Measurements from ENCODE around the gene SH3RF2. TPM values are rescaled to one million over a fixed set of nuclear protein-coding genes. Genes with fewer than 3 reads are reported as not detected.

Gene SH3RF2
- total and polyA plus RNA-seq, 7 experiments from 2014 or later = 0.22 to 0.61 TPM; not detected in 5

GRCh38 chr5:146000072-146000471, 63.7 kb downstream of the SH3RF2 start:
- POLR2A ChIA-PET = no interaction called here
- CTCF ChIA-PET = no interaction called here
- Mint-ChIP-seq H3K36me3 (no peaks in the 10 kb centered on the region), H3K9me3 (peaks cover 0 to 5% (median 0%) of the 10 kb centered on the region in 11 donors), H3K4me1 (no peaks in the 10 kb centered on the region), H3K27ac (no peak overlapping the region), H3K27me3 (peaks cover 0 to 14% (median 5%) of the 10 kb centered on the region in 5 donors), H3K4me3 (no peak overlapping the region)
- Histone ChIP-seq H3K9me3 (ENCODE audit: control insufficient read depth in 2 of 3, low read length in 3 of 3) (no peaks in the 10 kb centered on the region), H3K4me3 (ENCODE audit: low read length) (no peak overlapping the region), H3K27me3 (ENCODE audit: control insufficient read depth in 2 of 2, insufficient read depth in 2 of 2, low read length in 2 of 2) (no peaks in the 10 kb centered on the region), H3K36me3 (ENCODE audit: control insufficient read depth in 2 of 3, insufficient read depth in 3 of 3, low read length in 3 of 3) (no peaks in the 10 kb centered on the region), H3K27ac (ENCODE audit: low read depth, low read length) (no peak overlapping the region), H3K4me1 (ENCODE audit: control insufficient read depth in 2 of 2, insufficient read depth in 2 of 2, low read length in 2 of 2) (no peaks in the 10 kb centered on the region)
- ATAC-seq (no peak), DNase-seq (no peak)
- intact Hi-C loops (cut with micrococcal nuclease) = no loop called here

GRCh38 chr5:146001544-146002190, 65.3 kb downstream of the SH3RF2 start:
- Mint-ChIP-seq H3K27me3 (peaks cover 7 to 16% (median 12%) of the 10 kb centered on the region in 5 donors), H3K4me3 (no peak overlapping the region), H3K4me1 (no peaks in the 10 kb centered on the region), H3K36me3 (no peaks in the 10 kb centered on the region), H3K9me3 (peaks cover 0 to 3% (median 0%) of the 10 kb centered on the region in 11 donors), H3K27ac (no peak overlapping the region)
- ATAC-seq = no peak
- Histone ChIP-seq H3K27ac (ENCODE audit: low read depth, low read length) (no peak overlapping the region), H3K27me3 (ENCODE audit: control insufficient read depth in 2 of 2, insufficient read depth in 2 of 2, low read length in 2 of 2) (no peaks in the 10 kb centered on the region), H3K4me1 (ENCODE audit: control insufficient read depth in 2 of 2, insufficient read depth in 2 of 2, low read length in 2 of 2) (no peaks in the 10 kb centered on the region), H3K9me3 (ENCODE audit: control insufficient read depth in 2 of 3, low read length in 3 of 3) (no peaks in the 10 kb centered on the region), H3K36me3 (ENCODE audit: control insufficient read depth in 2 of 3, insufficient read depth in 3 of 3, low read length in 3 of 3) (no peaks in the 10 kb centered on the region), H3K4me3 (ENCODE audit: low read length) (no peak overlapping the region)
- ChIA-PET CTCF (no interaction called here), POLR2A (no interaction called here)
- no peak for DNase-seq
- intact Hi-C loops (cut with micrococcal nuclease) = no loop called here

DNA sequence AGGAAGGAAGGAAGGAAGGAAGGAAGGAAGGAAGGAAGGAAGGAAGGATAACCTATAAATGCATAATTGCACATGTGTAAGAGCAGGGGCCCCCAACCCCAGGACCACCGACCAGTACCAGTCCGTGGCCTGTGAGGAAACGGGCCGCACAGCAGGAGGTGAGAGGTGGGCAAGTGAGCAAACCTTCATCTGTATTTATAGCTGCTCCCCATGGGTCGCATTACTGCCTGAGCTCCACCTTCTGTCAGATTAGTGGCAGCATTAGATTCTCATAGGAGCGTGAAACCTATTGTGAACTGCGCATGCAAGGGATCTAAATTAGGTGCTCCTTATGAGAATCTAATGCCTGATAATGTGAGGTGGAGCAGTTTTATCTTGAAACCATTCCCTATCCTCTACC, 66.1 kb downstream of the SH3RF2 start:
- H3K27me3 ChIP-seq (ENCODE audit: control insufficient read depth in 2 of 2, insufficient read depth in 2 of 2, low read length in 2 of 2) = no peaks in the 10 kb centered on the region
- no peaks in the 10 kb centered on the region for H3K9me3 ChIP-seq (ENCODE audit: control insufficient read depth in 2 of 3, low read length in 3 of 3)
- no peak overlapping the region for H3K27ac ChIP-seq (ENCODE audit: low read depth, low read length)
- DNase-seq (no peak), ATAC-seq (no peak)
- POLR2A ChIA-PET = no interaction called here
- no peaks in the 10 kb centered on the region for H3K4me1 ChIP-seq (ENCODE audit: control insufficient read depth in 2 of 2, insufficient read depth in 2 of 2, low read length in 2 of 2)
- Mint-ChIP-seq H3K27ac (no peak overlapping the region), H3K9me3 (peaks cover 0 to 3% (median 0%) of the 10 kb centered on the region in 11 donors), H3K4me3 (no peak overlapping the region), H3K4me1 (no peaks in the 10 kb centered on the region), H3K36me3 (no peaks in the 10 kb centered on the region), H3K27me3 (peaks cover 7 to 19% (median 12%) of the 10 kb centered on the region in 5 donors)
- intact Hi-C loops (cut with micrococcal nuclease) = no loop called here
- no peaks in the 10 kb centered on the region for H3K36me3 ChIP-seq (ENCODE audit: control insufficient read depth in 2 of 3, insufficient read depth in 3 of 3, low read length in 3 of 3)
- CTCF ChIA-PET = no interaction called here
- no peak overlapping the region for H3K4me3 ChIP-seq (ENCODE audit: low read length)

GRCh38 chr5:146003852-146004251, 67.5 kb downstream of the SH3RF2 start:
- CTCF ChIA-PET = no interaction called here
- H3K27ac ChIP-seq (ENCODE audit: low read depth, low read length) = no peak overlapping the region
- no peak for ATAC-seq
- H3K27ac Mint-ChIP-seq = no peak overlapping the region
- no peaks in the 10 kb centered on the region for H3K36me3 ChIP-seq (ENCODE audit: control insufficient read depth in 2 of 3, insufficient read depth in 3 of 3, low read length in 3 of 3)
- no peak overlapping the region for H3K4me3 ChIP-seq (ENCODE audit: low read length)
- H3K36me3 Mint-ChIP-seq = no peaks in the 10 kb centered on the region
- H3K4me1 ChIP-seq (ENCODE audit: control insufficient read depth in 2 of 2, insufficient read depth in 2 of 2, low read length in 2 of 2) = no peaks in the 10 kb centered on the region
- no peaks in the 10 kb centered on the region for H3K9me3 ChIP-seq (ENCODE audit: control insufficient read depth in 2 of 3, low read length in 3 of 3)
- no peaks in the 10 kb centered on the region for H3K4me1 Mint-ChIP-seq
- no peak overlapping the region for H3K4me3 Mint-ChIP-seq
- peaks cover 0 to 3% (median 0%) of the 10 kb centered on the region in 11 donors for H3K9me3 Mint-ChIP-seq
- intact Hi-C loops (cut with micrococcal nuclease) = no loop called here
- H3K27me3 Mint-ChIP-seq = peaks cover 7 to 19% (median 12%) of the 10 kb centered on the region in 5 donors
- H3K27me3 ChIP-seq (ENCODE audit: control insufficient read depth in 2 of 2, insufficient read depth in 2 of 2, low read length in 2 of 2) = no peaks in the 10 kb centered on the region
- POLR2A ChIA-PET = no interaction called here
- no peak for DNase-seq

DNA sequence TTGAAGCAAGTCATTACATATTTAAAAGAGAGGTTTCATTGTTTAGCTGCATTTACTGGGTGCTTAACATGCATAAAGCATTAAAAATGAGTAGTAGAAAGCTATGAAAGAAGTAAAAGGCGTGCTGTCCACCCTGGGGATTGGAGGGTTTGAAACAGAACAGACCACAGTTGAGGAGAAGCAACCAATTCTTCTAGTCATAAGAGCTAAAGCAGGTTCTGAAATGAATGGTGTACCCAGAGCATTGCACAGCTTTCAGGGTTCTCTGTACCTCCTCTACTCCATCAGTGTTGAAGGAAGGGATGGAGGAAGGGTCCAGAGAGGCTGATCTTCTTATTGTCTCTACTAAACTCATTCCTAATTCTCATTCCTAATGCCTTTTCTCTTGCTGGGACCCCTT, 68.9 kb downstream of the SH3RF2 start:
- Histone ChIP-seq H3K27me3 (ENCODE audit: control insufficient read depth in 2 of 2, insufficient read depth in 2 of 2, low read length in 2 of 2) (no peaks in the 10 kb centered on the region), H3K27ac (ENCODE audit: low read depth, low read length) (no peak overlapping the region), H3K36me3 (ENCODE audit: control insufficient read depth in 2 of 3, insufficient read depth in 3 of 3, low read length in 3 of 3) (no peaks in the 10 kb centered on the region), H3K4me3 (ENCODE audit: low read length) (no peak overlapping the region), H3K4me1 (ENCODE audit: control insufficient read depth in 2 of 2, insufficient read depth in 2 of 2, low read length in 2 of 2) (no peaks in the 10 kb centered on the region), H3K9me3 (ENCODE audit: control insufficient read depth in 2 of 3, low read length in 3 of 3) (no peaks in the 10 kb centered on the region)
- H3K4me3 Mint-ChIP-seq = no peak overlapping the region
- no peak overlapping the region for H3K27ac Mint-ChIP-seq
- ATAC-seq (no peak), DNase-seq (no peak)
- ChIA-PET CTCF (no interaction called here), POLR2A (no interaction called here)
- no peaks in the 10 kb centered on the region for H3K4me1 Mint-ChIP-seq
- peaks cover 0 to 7% (median under 1%) of the 10 kb centered on the region in 11 donors for H3K9me3 Mint-ChIP-seq
- intact Hi-C loops (cut with micrococcal nuclease) = no loop called here
- no peaks in the 10 kb centered on the region for H3K36me3 Mint-ChIP-seq
- peaks cover 7 to 19% (median 12%) of the 10 kb centered on the region in 5 donors for H3K27me3 Mint-ChIP-seq

GRCh38 chr5:146005723-146006122, 69.3 kb downstream of the SH3RF2 start:
- Histone ChIP-seq H3K27me3 (ENCODE audit: control insufficient read depth in 2 of 2, insufficient read depth in 2 of 2, low read length in 2 of 2) (no peaks in the 10 kb centered on the region), H3K4me3 (ENCODE audit: low read length) (no peak overlapping the region), H3K4me1 (ENCODE audit: control insufficient read depth in 2 of 2, insufficient read depth in 2 of 2, low read length in 2 of 2) (no peaks in the 10 kb centered on the region), H3K9me3 (ENCODE audit: control insufficient read depth in 2 of 3, low read length in 3 of 3) (no peaks in the 10 kb centered on the region), H3K27ac (ENCODE audit: low read depth, low read length) (no peak overlapping the region), H3K36me3 (ENCODE audit: control insufficient read depth in 2 of 3, insufficient read depth in 3 of 3, low read length in 3 of 3) (no peaks in the 10 kb centered on the region)
- DNase-seq (no peak), ATAC-seq (no peak)
- Mint-ChIP-seq H3K9me3 (peaks cover 0 to 8% (median 2%) of the 10 kb centered on the region in 11 donors), H3K36me3 (no peaks in the 10 kb centered on the region), H3K27ac (no peak overlapping the region), H3K4me3 (no peak overlapping the region), H3K4me1 (no peaks in the 10 kb centered on the region), H3K27me3 (peaks cover 7 to 17% (median 12%) of the 10 kb centered on the region in 5 donors)
- intact Hi-C loops (cut with micrococcal nuclease) = no loop called here
- CTCF ChIA-PET = no interaction called here
- POLR2A ChIA-PET = no interaction called here

DNA sequence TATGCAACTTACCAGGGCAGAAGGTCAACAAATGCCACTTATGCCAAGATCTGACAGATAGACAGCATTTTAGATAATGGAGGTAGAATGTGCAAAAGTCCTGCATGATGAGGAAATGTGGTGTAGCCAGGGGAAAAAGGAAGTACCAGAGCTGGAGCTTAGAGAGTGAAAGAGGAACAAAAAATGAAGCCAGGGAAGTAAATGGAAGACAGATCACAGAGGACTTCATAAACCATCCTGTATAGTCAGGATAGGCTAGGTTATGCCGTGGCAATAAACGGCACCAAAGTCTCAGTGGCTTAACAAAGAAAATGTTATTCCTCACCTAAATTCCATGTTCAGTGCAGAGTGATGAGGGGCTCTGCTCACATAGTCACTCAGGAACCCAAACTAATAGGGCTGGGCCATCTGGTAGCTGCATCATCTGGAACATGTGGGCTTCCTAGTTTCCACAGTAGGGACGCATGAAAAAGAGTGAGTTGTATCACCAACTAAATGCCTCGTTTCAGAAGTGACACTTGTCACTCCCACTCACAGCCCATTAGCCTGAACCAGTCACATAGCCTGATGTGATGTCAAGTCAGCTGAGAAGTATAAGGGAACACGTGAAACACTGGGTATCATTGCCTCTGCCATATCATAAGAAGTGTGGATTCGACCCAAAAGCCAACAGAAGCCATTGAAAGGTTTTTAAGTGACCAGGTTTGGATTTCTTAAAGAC, 70.3 kb downstream of the SH3RF2 start:
- no peak for DNase-seq
- peak; percentile 75 for ATAC-seq

More for the DNA sequence above, 70.3 kb downstream of the SH3RF2 start:
- peaks cover 6 to 12% (median 9%) of the 10 kb centered on the region in 5 donors for H3K27me3 Mint-ChIP-seq
- H3K36me3 Mint-ChIP-seq = no peaks in the 10 kb centered on the region
- Histone ChIP-seq H3K4me3 (ENCODE audit: low read length) (no peak overlapping the region), H3K4me1 (ENCODE audit: control insufficient read depth in 2 of 2, insufficient read depth in 2 of 2, low read length in 2 of 2) (no peaks in the 10 kb centered on the region), H3K27me3 (ENCODE audit: control insufficient read depth in 2 of 2, insufficient read depth in 2 of 2, low read length in 2 of 2) (no peaks in the 10 kb centered on the region), H3K36me3 (ENCODE audit: control insufficient read depth in 2 of 3, insufficient read depth in 3 of 3, low read length in 3 of 3) (no peaks in the 10 kb centered on the region), H3K9me3 (ENCODE audit: control insufficient read depth in 2 of 3, low read length in 3 of 3) (no peaks in the 10 kb centered on the region), H3K27ac (ENCODE audit: low read depth, low read length) (no peak overlapping the region)
- intact Hi-C loops (cut with micrococcal nuclease) = no loop called here
- no peaks in the 10 kb centered on the region for H3K4me1 Mint-ChIP-seq
- H3K4me3 Mint-ChIP-seq = no peak overlapping the region
- peaks cover 0 to 11% (median 2%) of the 10 kb centered on the region in 11 donors for H3K9me3 Mint-ChIP-seq
- ChIA-PET CTCF (no interaction called here), POLR2A (no interaction called here)
- no peak overlapping the region for H3K27ac Mint-ChIP-seq

All from naive thymus-derived CD4-positive, alpha-beta T cell (primary cell).